ENCODE measurements around the gene RHOC. TPM values are rescaled to one million over a fixed set of nuclear protein-coding genes. Genes with fewer than 3 reads are reported as not detected.

RHOC gene
- polyA plus RNA-seq, 1 of the 3 experiments (the other 2 are of a cell fraction), result 1,028 TPM

DNA sequence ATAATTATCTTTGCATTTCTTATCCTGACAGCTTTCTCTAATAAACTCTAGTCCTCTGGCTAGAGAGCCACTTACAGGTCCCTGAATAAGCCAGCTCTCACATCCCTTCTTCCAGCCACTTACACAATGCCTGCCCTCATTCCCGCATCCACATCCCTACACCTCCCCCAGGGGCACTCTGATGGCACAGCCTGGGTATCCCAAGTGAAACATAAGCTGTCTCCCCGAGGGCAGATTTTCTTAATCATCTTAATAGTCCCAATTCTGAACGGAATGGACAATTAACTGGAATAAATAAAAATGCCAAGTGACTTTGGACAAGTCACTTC is 4.9 kb downstream of the RHOC start:
- no peak overlapping the region for H3K4me3 ChIP-seq (ENCODE audit: low read depth in 2 of 2, low read length in 1 of 2)
- H3K9me2 ChIP-seq, result no peaks in the 10 kb centered on the region
- H3K9ac ChIP-seq, result no peak overlapping the region
- peaks cover 43% of the 10 kb centered on the region for H3K79me2 ChIP-seq (ENCODE audit: insufficient read depth)
- CTCF ChIA-PET, result interaction anchor here (0.7 to 4.4 kb wide), 6 partner anchors 13 to 311 kb away, joined by 3 to 21 read pairs (median 8); partner anchors contain the start of genes MOV10 and PPM1J
- TF ChIP-seq, protein P1, sequence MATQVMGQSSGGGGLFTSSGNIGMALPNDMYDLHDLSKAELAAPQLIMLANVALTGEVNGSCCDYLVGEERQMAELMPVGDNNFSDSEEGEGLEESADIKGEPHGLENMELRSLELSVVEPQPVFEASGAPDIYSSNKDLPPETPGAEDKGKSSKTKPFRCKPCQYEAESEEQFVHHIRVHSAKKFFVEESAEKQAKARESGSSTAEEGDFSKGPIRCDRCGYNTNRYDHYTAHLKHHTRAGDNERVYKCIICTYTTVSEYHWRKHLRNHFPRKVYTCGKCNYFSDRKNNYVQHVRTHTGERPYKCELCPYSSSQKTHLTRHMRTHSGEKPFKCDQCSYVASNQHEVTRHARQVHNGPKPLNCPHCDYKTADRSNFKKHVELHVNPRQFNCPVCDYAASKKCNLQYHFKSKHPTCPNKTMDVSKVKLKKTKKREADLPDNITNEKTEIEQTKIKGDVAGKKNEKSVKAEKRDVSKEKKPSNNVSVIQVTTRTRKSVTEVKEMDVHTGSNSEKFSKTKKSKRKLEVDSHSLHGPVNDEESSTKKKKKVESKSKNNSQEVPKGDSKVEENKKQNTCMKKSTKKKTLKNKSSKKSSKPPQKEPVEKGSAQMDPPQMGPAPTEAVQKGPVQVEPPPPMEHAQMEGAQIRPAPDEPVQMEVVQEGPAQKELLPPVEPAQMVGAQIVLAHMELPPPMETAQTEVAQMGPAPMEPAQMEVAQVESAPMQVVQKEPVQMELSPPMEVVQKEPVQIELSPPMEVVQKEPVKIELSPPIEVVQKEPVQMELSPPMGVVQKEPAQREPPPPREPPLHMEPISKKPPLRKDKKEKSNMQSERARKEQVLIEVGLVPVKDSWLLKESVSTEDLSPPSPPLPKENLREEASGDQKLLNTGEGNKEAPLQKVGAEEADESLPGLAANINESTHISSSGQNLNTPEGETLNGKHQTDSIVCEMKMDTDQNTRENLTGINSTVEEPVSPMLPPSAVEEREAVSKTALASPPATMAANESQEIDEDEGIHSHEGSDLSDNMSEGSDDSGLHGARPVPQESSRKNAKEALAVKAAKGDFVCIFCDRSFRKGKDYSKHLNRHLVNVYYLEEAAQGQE (IDR thresholded peaks at IDR 0.05; ENCODE audit: low read depth, low read length), result no peak
- peak overlapping the region in 1 of 2 experiments; percentile 90; a peak in 3 of 4 replicates for H3K27ac ChIP-seq (ENCODE audit: low read depth in 2 of 2, low read length in 1 of 2)
- no peak overlapping the region for H3K4me2 ChIP-seq
- peaks cover 28 to 51% of the 10 kb centered on the region in 2 experiments for H3K36me3 ChIP-seq (replicated peaks in 1 of 2; ENCODE audit: control insufficient read depth in 1 of 2, insufficient read depth in 2 of 2, low read length in 1 of 2)
- POLR2A ChIA-PET, result interaction anchor here (0.6 to 1.2 kb wide), 3 partner anchors 28 to 1514 kb away, joined by 3 to 5 read pairs (median 3); partner anchors contain the start of gene MOV10
- H3K27me3 ChIP-seq (ENCODE audit: insufficient read depth), result no peaks in the 10 kb centered on the region
- peaks cover 11% of the 10 kb centered on the region for H4K20me1 ChIP-seq (ENCODE audit: insufficient read depth)
- DNase-seq, result no peak
- peaks cover 36 to 60% of the 10 kb centered on the region in 2 experiments; a peak in 3 of 4 replicates for H3K4me1 ChIP-seq (ENCODE audit: control insufficient read depth in 1 of 2, insufficient read depth in 2 of 2, low read depth in 1 of 2, low read length in 1 of 2)
- no peak overlapping the region for H2AFZ ChIP-seq (ENCODE audit: low read depth)
- no peaks in the 10 kb centered on the region for H3K9me3 ChIP-seq
- H3F3A ChIP-seq (replicated peaks; ENCODE audit: insufficient read depth), result peaks cover 45% of the 10 kb centered on the region
- 71% methylated on average over 3 of the region's 3 CpGs for WGBS (ENCODE audit: low lambda C conversion rate)

DNA sequence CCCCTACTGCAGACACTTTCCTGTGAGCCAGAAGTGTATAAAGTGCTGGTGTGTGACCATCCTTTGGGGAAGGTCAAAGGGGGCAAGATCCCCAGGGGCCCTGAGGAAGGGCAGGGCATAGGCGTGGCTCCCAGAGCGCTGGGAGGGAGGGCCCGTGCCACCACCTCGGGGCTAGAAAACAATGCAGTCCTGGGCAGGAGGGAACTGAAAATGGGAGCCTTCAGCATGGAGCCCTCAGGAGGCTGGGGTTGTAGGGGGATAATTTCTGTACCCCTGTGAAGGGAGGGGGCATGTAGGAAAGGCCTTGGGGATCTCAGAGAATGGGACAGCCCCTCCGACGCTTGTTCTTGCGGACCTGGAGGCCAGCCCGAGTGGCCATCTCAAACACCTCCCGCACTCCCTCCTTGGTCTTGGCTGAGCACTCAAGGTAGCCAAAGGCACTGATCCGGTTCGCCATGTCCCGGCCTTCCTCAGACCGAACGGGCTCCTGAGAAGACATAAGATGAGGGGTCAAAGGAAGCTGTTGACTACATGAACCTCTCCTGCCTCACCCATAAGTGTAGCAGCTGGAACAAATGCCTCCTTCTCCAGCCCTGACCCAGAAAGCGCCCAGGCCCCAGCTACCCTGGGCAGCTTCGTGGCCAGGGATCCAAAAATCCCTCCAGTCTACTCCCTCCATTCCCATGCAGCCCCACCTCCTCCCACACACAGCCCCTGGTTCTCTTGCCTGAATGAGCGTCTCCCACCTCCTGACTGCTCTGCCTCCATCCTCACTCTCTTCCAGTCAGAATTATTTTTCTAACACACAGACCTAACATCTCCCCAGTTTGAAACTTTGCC is 5.5 kb downstream of the RHOC start:
- H3K36me3 ChIP-seq (replicated peaks in 1 of 2; ENCODE audit: control insufficient read depth in 1 of 2, insufficient read depth in 2 of 2, low read length in 1 of 2), result peaks cover 28 to 54% of the 10 kb centered on the region in 2 experiments
- ChIA-PET CTCF (interaction anchor here (0.7 to 4.4 kb wide), 8 partner anchors 14 to 311 kb away, joined by 3 to 21 read pairs (median 8); partner anchors contain the start of genes MOV10 and PPM1J), POLR2A (interaction anchor here (1.2 kb wide), 2 partner anchors 27 to 300 kb away, joined by 3 to 5 read pairs; partner anchors contain the start of gene MOV10)
- peaks cover 11% of the 10 kb centered on the region for H4K20me1 ChIP-seq (ENCODE audit: insufficient read depth)
- H3K9me3 ChIP-seq, result no peaks in the 10 kb centered on the region
- peaks cover 38% of the 10 kb centered on the region for H3K79me2 ChIP-seq (ENCODE audit: insufficient read depth)
- TF ChIP-seq POLR2AphosphoS5 (IDR thresholded peaks at IDR 0.05; ENCODE audit: low read depth, low read length), result no peak; the same call in 1 of the 2 replicates
- no peak for TF ChIP-seq RCOR1 (IDR thresholded peaks at IDR 0.05; ENCODE audit: low read length)
- TF ChIP-seq GATA2 (CRISPR knock-in tag; IDR thresholded peaks at IDR 0.05), result no peak
- TF ChIP-seq TAF1 (IDR thresholded peaks at IDR 0.05; ENCODE audit: borderline replicate concordance, low read depth, low read length), result no peak
- TF ChIP-seq, protein P2, sequence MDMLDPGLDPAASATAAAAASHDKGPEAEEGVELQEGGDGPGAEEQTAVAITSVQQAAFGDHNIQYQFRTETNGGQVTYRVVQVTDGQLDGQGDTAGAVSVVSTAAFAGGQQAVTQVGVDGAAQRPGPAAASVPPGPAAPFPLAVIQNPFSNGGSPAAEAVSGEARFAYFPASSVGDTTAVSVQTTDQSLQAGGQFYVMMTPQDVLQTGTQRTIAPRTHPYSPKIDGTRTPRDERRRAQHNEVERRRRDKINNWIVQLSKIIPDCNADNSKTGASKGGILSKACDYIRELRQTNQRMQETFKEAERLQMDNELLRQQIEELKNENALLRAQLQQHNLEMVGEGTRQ (IDR thresholded peaks at IDR 0.05; ENCODE audit: borderline replicate concordance, low read depth, low read length), result no peak
- TF ChIP-seq NRF1 (IDR thresholded peaks at IDR 0.05; ENCODE audit: low read depth, low read length), result no peak
- no peak for TF ChIP-seq RAD21 (IDR thresholded peaks at IDR 0.05; ENCODE audit: low read length)
- no peak for TF ChIP-seq FOXJ3 (CRISPR knock-in tag; IDR thresholded peaks at IDR 0.05)
- TF ChIP-seq FOXM1 (IDR thresholded peaks at IDR 0.05; ENCODE audit: low read depth), result no peak
- no peak for TF ChIP-seq MEF2A (IDR thresholded peaks at IDR 0.05; ENCODE audit: borderline replicate concordance, low read depth)
- TF ChIP-seq, protein P1 (IDR thresholded peaks at IDR 0.05; ENCODE audit: low read depth, low read length), result no peak
- TF ChIP-seq EP300 (IDR thresholded peaks at IDR 0.05; ENCODE audit: borderline replicate concordance in 1 of 2, low read depth in 1 of 2, low read length in 1 of 2), result no peak
- TF ChIP-seq GABPA (IDR thresholded peaks at IDR 0.05; ENCODE audit: low read depth), result no peak
- TF ChIP-seq, protein P3, sequence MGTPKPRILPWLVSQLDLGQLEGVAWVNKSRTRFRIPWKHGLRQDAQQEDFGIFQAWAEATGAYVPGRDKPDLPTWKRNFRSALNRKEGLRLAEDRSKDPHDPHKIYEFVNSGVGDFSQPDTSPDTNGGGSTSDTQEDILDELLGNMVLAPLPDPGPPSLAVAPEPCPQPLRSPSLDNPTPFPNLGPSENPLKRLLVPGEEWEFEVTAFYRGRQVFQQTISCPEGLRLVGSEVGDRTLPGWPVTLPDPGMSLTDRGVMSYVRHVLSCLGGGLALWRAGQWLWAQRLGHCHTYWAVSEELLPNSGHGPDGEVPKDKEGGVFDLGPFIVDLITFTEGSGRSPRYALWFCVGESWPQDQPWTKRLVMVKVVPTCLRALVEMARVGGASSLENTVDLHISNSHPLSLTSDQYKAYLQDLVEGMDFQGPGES (IDR thresholded peaks at IDR 0.05; ENCODE audit: low read depth, low read length), result no peak
- no peak for TF ChIP-seq SMC3 (IDR thresholded peaks at IDR 0.05; ENCODE audit: low read depth, low read length)
- no peaks in the 10 kb centered on the region for H3K9me2 ChIP-seq
- no peak for DNase-seq
- 92% methylated on average over 17 of the region's 17 CpGs for WGBS (ENCODE audit: low lambda C conversion rate)
- H3K4me1 ChIP-seq (ENCODE audit: control insufficient read depth in 1 of 2, insufficient read depth in 2 of 2, low read depth in 1 of 2, low read length in 1 of 2), result peaks cover 36 to 60% of the 10 kb centered on the region in 2 experiments; a peak in 3 of 4 replicates
- peak overlapping the region; percentile 57; the same call in 1 of the 2 replicates for H3K9ac ChIP-seq
- H3K27me3 ChIP-seq (ENCODE audit: insufficient read depth), result no peaks in the 10 kb centered on the region
- H3K4me3 ChIP-seq (ENCODE audit: low read depth in 2 of 2, low read length in 1 of 2), result 0 out of 4 replicates have a peak overlapping the region, but pooled peaks of 1 of the 2 experiments have one; percentile 18
- H2AFZ ChIP-seq (ENCODE audit: low read depth), result no peak overlapping the region
- H3F3A ChIP-seq (replicated peaks; ENCODE audit: insufficient read depth), result peaks cover 47% of the 10 kb centered on the region
- H3K27ac ChIP-seq (ENCODE audit: low read depth in 2 of 2, low read length in 1 of 2), result peak overlapping the region; percentile 70 to 90
- peak overlapping the region; percentile 46 for H3K4me2 ChIP-seq

Data from SK-N-SH (cell line).